Left cardiac atrium (tissue), 4 donors: ENCODE results near the gene SGTA. TPM values are rescaled to one million over a fixed set of nuclear protein-coding genes. Genes with fewer than 3 reads are reported as not detected.

Source experiments
- ATAC-seq, 2 donors: fragments of 200-7000 bp; cut with Tn5 transposase; one replicate each; pipeline ENCODE4 v1.9.1; 2020; ENCODE audit warnings: mild to moderate bottlenecking in 2 of 2, moderate library complexity in 2 of 2
- DNase-seq: peaks from one replicate; pipeline ENCODE4 v3.0.0-alpha.2; 2020
- intact Hi-C, 2 donors: fragments of 100-400 bp; cut with DNase I; formaldehyde crosslinking; loops; one replicate each; pipeline versions ENCODE4 v1.14.1 to v1.15.1; 2022 to 2023
- total RNA-seq, 2 donors: library from RNA; stranded (reverse); fragmentation: NEBNext Ultra II Directional; extraction: Animal tissue kit (Norgen Biotek cat#: 25700); gene quantifications; one replicate each; pipeline ENCODE4 v1.2.1, GENCODE V29; 2021
- donor health status: DM: no; HTN: yes; CAD: no.
- donor health status: DM: no; HTN: yes; CAD: no; lungs with severe emphysema.
- donor health status: DM: yes; HTN: yes; CAD: no.
- donor health status: Dilated cardiomyopathy.

SGTA gene
- total RNA-seq, 2 donors from 2014 or later, result 52.5 to 88.1 TPM

- intact Hi-C loops, result no loop called here
- ATAC-seq (no peak), DNase-seq (no peak)
These were observed 28.2 kb upstream of the SGTA start for GRCh38 chr19:2811221-2811722.

DNA sequence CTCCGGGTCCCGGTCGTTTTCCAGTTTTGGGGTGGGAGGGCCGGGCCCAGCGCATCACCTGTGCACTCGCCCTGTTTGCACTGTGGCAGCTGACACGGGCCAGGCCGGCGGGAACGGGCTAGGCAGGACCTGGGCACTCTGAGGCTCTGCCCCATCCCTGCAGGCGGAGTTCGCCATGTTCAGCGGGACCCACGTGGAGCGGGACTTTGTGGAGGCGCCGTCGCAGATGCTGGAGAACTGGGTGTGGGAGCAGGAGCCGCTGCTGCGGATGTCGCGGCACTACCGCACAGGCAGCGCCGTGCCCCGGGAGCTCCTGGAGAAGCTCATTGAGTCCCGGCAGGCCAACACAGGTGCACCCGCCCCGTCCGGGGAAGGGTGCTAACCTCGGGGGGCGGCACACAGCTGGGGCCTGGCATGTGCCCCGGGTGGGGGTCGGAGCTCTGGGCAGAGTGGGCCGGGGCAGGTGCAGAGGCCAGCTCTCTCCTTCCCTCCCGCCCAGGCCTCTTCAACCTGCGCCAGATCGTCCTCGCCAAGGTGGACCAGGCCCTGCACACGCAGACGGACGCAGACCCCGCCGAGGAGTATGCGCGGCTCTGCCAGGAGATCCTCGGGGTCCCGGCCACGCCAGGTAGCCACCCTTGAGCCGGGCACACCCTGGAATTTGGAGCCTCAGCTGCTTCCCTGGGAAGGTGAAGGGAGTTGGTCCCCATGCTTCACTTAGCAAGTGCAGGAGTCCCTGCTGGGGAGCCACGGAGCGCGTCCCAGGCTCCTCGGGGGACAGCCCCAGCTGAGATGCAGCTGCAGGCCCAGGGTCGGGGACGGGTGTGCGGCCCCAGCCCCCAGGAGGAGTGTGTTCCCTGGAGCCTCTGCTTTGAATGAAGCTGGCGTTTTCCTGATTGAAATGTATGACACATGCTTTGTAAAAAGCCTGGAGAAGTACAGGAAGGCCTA is 27.3 kb upstream of the SGTA start:
- no peak for ATAC-seq
- intact Hi-C loops, result no loop called here
- no peak for DNase-seq

DNA sequence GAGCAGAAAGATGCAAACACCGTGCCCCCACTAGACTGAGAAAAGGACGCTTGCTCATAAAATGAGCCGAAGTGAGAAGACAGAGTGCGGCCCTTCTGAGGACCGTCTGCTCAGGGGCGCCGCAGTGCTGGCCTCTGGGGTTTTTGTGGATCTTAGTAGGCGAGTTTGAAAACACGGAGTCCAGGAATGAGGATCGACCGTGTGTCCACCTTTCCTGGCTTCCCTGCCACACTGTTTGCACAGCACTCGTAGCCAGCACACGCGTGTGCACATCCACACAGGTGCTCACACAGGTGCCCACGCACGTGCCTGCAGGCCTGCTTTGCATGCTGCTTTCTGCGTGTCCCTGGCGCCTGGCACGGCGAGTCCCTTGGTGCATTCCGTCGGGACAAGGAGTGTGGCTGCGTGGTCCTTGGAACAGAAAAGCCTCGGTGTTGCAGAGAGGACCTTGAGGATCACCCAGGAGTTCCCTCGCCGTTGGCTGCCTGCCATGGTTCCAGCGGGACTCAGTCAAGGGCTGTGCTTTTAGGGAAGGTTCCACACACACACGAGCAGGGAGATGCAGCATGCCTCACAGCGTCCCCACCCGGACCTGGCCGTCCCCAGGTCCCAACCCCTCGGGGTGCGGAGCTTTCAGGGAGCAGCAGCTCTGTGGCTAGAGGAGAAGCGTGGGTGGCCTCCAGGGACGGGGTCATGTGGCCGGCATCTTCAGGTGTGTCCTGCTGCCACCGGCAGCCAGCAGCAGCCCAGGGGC is 26.5 kb upstream of the SGTA start:
- ATAC-seq (no peak), DNase-seq (no peak)
- intact Hi-C loops, result no loop called here

DNA sequence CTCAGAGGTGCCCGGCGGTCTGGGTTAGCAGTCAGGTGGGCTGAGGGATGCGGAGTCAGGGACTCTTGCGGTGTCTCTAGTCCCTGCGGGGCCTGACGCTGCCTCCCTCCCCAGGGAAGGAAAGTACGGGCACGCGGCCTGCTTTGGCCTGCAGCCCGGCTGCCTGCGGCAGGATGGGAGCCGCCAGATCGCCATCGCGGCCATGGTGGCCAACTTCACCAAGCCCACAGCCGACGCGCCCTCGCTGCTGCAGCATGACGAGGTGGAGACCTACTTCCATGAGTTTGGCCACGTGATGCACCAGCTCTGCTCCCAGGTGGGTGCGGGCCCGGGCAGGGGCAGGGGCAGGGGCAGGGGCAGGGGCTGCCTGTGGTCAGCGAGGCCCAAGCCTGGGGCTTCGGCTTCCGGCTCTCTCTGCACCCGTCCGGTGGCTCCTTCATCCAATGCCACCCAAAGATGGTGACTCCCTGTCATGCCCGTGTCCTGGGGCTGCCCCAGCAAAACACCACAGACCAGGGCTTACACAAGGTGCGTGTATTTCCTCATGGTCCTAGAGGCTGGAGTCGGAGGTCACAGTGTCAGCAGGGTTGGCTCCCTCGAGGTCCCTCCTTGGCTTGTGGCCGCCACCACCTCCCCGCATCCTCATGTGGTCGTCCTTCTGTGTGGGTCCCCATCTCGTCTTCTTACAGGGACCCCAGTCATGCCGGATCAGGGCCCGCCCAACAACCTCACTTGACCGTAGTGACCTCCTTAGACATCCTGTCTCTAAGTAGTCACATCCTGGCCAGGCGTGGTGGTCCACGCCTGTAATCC is 25.3 kb upstream of the SGTA start:
- ATAC-seq (no peak), DNase-seq (no peak)
- intact Hi-C loops, result no loop called here

GRCh38 chr19:2807379-2808128 is 24.5 kb upstream of the SGTA start:
- intact Hi-C loops, result no loop called here
- DNase-seq (no peak), ATAC-seq (no peak)

DNA sequence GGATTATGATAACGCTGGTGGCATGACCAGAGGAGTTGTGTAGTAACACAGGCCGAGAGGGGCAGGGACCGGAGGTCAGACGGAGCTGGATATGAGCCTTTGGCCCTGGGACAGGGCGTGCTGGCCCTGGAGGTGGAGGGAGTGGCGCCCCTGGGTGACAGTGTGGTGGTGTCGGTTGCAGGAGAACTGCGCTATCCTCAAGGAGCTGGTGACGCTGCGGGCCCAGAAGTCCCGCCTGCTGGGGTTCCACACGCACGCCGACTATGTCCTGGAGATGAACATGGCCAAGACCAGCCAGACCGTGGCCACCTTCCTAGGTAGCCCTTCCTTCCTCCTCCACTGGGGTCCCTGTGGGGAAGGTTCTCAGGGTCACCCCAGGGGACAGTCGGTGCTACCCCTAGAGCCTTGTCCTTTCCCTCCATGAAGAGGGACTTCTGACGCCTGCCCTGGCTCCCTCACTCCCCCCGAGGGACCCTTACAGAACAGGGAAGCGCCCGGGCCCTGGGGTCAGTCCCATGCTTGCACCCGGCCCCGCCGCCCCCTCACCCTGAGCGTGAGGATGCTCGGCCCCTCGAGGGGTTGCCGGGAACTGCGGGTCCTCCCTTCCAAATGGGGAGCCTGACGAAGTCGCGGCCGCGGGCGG is 23.8 kb upstream of the SGTA start:
- DNase-seq (no peak), ATAC-seq (no peak)
- intact Hi-C loops, result no loop called here

DNA sequence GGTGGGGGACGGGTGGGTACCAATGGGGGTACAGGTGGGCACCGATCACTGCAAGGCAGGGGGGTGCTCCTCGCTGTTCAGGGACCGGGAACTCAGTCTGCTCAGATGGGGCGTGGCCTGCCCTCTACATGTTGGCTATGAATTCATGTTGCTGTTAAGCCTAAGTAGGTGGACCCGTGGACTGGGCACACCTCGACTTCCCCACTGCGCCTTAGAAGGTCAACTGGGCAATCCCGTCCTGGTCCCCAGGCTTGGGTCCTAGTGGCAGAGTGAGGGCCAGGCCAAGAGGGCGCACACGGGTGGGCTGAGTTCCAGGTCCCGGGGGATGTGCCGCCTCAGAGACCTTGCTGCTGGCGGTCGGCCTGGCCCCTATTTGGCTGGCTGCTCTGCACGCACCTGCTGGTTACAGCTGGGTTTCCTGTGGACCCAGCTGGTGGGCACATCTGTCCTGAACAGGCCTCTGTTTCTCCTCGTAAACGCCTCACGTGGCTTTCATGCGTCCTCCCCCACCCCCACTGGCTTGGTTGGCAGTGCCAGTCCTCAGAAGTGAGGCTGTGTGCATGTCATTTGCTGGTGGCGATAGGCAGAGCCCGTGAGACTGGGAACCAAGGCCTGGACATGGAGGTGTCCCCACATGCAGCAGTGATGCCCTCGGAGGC is 23.0 kb upstream of the SGTA start:
- DNase-seq (no peak), ATAC-seq (no peak)
- intact Hi-C loops, result no loop called here

DNA sequence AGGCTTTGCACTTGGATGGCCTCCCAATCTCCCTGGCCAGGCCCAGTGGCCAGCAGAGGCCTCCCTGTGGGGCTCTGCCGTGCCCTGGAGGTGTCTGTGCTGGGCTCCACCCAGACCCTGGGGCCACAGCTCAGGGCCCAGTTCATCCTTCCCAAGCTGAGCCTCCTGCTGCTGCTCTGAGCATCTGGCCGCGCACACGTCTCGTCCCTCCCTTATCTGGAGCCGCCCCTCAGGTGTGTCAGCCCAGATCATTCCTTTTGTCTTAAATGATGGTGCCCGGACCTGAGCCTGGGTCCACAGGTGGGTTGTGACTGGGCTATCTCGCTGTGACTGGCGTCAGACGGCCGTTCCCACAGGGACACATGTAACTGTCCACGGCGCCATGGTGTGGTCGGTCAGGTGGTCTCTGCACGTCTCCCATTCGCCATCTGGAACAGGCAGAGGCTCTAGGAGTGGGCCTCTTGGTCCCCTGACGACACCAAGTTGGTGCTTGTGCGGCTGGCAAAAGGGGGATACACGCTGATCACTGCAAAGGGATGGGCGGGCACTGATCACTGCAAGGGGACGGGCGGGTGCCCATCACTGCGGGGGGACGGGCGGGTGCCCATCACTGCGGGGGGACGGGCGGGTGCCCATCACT is 22.3 kb upstream of the SGTA start:
- no peak for ATAC-seq
- DNase-seq, result no peak
- intact Hi-C loops, result no loop called here

- intact Hi-C loops, result no loop called here
- DNase-seq, result no peak
These were observed 21.3 kb upstream of the SGTA start for GRCh38 chr19:2804156-2805004.

GRCh38 chr19:2803486-2804155 is 20.5 kb upstream of the SGTA start:
- ATAC-seq (no peak), DNase-seq (no peak)
- intact Hi-C loops, result no loop called here

More at GRCh38 chr19:2804156-2805004, 21.3 kb upstream of the SGTA start:
- no peak for ATAC-seq

DNA sequence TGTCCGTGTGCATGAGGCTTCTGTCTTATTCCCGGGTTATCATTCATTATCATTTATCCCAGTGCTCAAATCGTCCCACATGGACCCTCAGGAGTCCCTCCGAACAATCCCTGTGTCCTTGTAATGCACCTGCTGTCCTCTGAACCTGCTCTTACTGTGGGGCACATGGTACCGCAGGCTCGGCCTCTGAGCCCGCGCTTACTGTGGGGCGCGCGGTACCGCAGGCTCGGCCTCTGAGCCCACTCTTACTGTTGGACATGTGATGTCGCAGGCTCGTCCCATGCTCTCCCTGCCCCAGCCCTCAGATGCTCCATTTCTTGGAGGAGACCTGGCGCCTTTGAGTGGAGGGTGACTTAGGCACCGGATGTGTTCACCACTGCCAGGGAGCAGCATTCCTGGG is 19.8 kb upstream of the SGTA start:
- ATAC-seq (no peak), DNase-seq (no peak)
- intact Hi-C loops, result no loop called here

DNA sequence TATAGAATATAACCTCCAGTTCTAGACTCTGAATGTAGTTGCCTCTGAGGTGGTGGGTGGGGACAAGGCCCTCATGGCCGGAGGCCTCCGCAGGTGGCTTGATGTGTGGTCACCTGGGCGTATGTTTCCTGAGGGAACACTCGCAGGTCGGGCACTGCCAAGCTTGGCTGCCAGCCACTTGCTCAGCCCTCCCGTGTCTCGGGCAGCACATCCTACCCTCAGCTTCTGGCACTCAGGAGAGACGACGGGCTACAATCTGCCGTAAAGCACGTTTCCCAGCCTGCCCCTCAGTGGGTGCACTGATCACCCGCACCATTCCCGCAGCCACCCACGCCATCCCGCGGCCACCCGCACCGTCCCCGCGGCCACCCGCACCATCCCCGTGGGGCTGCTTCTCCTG is 17.4 kb upstream of the SGTA start:
- DNase-seq, result no peak
- ATAC-seq, result no peak

DNA sequence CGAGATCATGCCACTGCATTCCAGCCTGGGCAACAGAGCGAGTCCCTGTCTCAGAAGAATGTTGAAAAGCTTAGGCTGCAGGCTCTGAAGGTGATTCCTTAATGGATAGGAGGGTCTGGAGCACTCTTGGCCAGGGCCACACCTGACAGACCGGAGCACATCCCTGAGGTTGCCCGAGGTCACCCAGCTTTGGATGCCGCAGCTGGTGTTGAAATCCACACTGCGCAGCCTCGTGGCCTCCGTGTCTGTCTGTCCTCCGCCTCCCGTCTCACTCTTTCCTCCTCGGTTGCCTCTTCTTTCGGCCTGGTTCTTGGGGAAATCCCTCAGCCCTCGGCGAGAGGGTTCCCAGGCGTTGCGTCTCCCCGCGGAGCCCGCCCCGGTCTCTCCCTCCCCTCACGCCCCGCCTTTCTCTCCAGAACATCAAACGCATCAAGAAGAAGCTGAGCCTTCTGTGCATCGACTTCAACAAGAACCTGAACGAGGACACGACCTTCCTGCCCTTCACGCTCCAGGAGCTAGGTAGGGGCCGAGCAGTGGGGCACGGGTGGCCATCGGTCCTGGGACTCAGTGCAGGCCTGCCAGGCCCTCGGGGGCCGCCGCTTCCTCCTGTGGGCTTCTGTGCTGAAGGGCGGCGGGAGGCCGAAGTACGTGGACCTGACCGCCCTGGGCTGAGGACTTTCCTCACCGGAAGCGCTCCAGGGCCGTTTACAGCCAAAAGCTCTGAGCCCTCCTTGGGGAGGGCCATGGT is 16.4 kb upstream of the SGTA start:
- intact Hi-C loops, result no loop called here
- no peak for DNase-seq
- no peak for ATAC-seq

More for the DNA sequence above, 17.4 kb upstream of the SGTA start:
- intact Hi-C loops, result no loop called here

- intact Hi-C loops, result no loop called here
- peak; percentile 70 to 74 for ATAC-seq
- peak; percentile 81 for DNase-seq
These were observed 15.7 kb upstream of the SGTA start for GRCh38 chr19:2798733-2799132.

GRCh38 chr19:2798158-2798685 is 15.1 kb upstream of the SGTA start:
- no peak for DNase-seq
- intact Hi-C loops, result no loop called here
- no peak for ATAC-seq
